ENCODE data around the gene SIX4.
"Not testable (repeated sequence)": the region's sequence is repeated elsewhere in the genome, so short reads cannot be mapped to it uniquely, and the experiment has no call there.

The SIX4 gene

GRCh38 chr14:60723907-60724618 lies at the start of gene SIX4:
SIX4 (minus strand) TSS chr14:60724351; CDS start chr14:60724074, 277 bp downstream.
- DNase-seq (ENCODE audit: insufficient read length, low spot score) (peak; percentile 99), FAIRE-seq (peak; percentile 100)

- FAIRE-seq (no peak), DNase-seq (ENCODE audit: insufficient read length, low spot score) (no peak)
Observed at GRCh38 chr14:60773558-60773957, 49.4 kb upstream of the SIX4 start.

DNA sequence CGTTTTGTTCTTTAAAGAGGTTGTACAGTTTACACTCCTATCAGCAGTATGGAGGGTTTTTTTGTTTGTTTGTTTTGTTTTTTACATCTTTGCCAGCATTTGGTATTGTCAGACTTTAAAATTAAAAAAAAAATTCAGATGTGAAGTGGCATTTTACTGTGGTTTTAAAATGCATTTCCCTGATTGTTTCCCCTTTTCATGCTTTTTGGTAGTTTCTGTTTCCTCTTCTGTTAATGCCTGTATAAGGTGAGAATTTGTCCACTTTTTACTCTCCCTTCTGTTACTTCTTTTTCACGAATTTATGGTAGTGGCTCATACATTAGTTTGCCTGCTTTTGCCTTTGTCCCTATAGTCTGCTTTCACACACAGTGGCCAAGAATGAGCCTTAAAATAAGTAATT lies 47.0 kb upstream of the SIX4 start:
- DNase-seq (ENCODE audit: insufficient read length, low spot score) (no peak), FAIRE-seq (peak; percentile 82)

GRCh38 chr14:60768602-60769001 lies 44.5 kb upstream of the SIX4 start:
- FAIRE-seq = peak; percentile 89
- DNase-seq (ENCODE audit: insufficient read length, low spot score) = no peak

DNA sequence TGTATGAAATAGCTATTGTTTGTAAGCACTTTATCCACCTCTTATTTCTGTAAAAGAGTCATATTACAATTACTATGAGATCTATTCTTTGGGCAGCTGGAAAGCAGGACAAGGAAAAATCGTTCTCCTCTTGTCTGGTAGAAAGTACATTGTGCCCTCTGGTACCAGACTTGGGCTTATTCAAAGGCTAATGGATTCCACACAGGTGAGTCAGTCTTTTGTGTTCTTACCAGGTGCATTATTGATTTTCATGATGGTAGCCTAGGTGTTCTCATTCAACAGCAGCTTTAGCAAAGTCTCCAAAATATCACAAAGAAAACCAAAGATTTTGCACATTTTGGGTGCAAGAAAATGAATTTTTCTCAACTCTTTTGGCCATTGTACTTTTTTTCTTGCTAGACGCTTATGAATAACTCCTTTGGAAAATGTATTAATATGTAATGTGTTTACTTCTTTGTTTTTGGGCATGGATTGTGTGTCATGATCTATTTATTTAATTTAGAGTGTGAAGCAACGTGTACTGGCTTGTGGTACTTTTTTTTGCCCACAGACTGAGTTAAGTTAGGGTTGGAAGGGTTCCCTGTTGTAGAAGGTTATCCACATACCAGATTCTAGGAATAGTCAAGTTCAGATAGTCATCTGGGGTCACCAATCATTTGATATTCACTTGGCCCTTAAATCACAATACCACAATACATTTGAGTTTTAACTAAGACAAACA lies 36.7 kb upstream of the SIX4 start:
- DNase-seq (ENCODE audit: insufficient read length, low spot score) = no peak
- FAIRE-seq = peak; percentile 91

DNA sequence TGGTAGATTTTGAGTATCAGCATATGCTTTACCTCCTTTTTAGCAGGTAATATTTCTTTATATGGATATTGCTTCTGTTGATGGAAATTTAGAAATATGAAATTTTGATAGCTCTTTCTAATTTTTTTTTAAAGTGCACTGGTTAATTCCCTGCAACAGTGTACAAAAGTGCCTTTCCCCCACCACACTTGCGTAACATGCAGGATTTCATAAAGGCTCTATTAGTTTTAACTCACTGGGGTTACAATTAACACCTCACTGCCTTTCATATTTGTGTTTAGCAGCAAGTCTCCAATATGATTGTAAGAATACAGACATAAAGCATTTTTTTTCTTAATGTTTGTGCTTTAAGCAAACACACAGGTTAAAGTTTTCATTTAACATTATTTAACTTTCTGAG lies 36.1 kb upstream of the SIX4 start:
- no peak for FAIRE-seq

DNA sequence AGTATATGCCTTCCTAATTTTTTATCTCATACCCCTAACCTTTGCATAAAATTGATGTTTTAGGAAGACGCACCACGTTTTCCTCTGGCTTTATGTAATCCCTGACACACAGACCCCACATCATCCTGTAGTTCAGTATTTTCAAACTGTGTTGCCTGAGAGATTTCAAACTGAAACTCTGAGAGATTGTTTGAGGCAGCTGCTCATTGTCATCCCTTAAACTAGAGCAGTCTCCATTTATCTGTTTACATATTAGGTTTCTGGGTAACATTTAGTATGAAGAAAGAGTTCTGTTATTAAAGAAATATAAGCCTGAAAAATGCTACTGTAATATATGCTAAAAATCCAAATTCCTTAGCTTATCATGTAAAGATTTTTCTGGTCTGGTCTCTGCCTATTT lies 34.7 kb upstream of the SIX4 start:
- DNase-seq (ENCODE audit: insufficient read length, low spot score) (no peak), FAIRE-seq (no peak)

More for the DNA sequence above, 36.1 kb upstream of the SIX4 start:
- DNase-seq (ENCODE audit: insufficient read length, low spot score) = no peak

GRCh38 chr14:60757567-60758002 lies 33.4 kb upstream of the SIX4 start:
- FAIRE-seq = no peak
- DNase-seq (ENCODE audit: insufficient read length, low spot score) = peak; percentile 69

DNA sequence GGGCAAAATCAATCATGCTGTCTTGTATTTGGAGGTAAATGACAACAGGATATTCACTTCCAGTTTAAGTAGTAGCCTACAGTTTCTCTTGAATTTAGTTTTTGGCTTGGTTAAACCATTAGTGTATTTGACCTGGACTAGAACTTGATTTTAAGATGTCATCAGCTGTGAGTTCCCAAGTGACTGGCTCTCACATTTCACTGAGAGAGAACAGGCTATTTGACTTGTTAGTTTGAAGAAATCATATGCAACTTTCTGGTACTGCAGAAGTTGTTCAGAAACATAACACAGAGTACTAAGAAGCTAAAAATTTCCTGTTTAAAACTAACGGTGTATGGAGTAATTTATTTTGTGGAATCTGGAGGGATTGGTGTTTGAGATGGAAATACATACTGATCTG lies 32.7 kb upstream of the SIX4 start:
- peak; percentile 98 for FAIRE-seq

GRCh38 chr14:60753264-60754119 lies 29.3 kb upstream of the SIX4 start:
- FAIRE-seq (peak; percentile 89), DNase-seq (ENCODE audit: insufficient read length, low spot score) (no peak)

More for the DNA sequence above, 32.7 kb upstream of the SIX4 start:
- DNase-seq (ENCODE audit: insufficient read length, low spot score) = no peak

DNA sequence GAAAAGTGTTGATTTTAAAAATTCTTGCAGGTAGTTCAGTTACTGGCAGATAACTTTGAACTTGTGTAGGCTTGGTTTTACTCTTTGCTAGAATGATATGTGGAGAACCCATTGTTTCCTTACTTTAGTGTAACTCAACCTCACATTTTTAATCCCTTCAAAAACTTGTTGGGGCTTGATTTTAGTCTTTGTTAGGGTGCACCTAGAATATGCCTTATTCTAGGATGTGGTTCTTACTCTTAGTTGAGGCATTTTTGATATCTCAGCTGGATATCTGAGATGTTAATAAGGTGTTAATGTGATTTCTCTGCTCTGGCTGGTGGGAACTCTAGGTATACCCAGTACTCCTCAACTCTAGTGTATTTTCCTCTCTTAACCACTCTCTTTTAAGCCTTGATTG lies 20.4 kb upstream of the SIX4 start:
- no peak for FAIRE-seq

GRCh38 chr14:60738843-60739508 lies 14.8 kb upstream of the SIX4 start:
- peak; percentile 88 for FAIRE-seq
- DNase-seq (ENCODE audit: insufficient read length, low spot score) = no peak

More for the DNA sequence above, 20.4 kb upstream of the SIX4 start:
- DNase-seq (ENCODE audit: insufficient read length, low spot score) = no peak

DNA sequence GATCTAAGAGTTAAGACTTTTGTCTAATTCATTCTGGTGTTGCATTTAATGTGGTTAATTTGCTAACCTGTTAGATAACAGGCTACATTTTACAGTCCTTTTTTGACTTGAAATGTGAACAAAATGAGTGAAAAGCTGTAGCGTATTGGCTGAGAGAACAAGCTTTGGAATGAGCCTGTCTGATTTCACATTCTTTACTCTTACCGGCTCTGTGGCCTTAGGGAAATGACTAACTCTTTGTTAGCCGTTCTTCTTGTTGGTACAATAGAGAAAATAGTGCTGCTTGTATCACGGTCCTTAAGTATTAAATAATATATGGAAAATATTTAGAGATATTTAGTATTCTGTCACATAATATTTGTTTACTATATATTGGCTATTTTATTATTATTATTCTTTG lies 12.3 kb upstream of the SIX4 start:
- FAIRE-seq = peak; percentile 98

DNA sequence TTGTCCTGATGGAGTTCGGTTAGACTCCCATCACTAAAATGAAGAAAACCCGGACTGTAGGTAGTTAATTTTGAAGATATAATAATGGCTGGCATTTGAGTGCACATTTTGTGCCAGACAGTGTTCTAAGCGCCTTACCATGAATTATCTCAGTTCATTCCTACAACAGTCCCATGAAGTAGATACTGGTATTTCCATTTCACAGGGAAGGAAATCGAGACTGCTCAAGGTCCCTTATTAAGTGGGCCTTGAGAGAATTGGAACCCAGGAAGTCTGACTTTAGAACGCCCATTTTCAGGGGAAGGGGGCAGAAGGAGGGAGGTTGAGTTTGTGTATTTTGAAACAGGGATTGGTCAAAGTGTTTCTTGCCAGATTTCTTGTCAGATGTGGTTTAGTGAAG lies 11.3 kb upstream of the SIX4 start:
- DNase-seq (ENCODE audit: insufficient read length, low spot score) (no peak), FAIRE-seq (no peak)

More for the DNA sequence above, 12.3 kb upstream of the SIX4 start:
- peak; percentile 74 for DNase-seq (ENCODE audit: insufficient read length, low spot score)

- DNase-seq (ENCODE audit: insufficient read length, low spot score) = peak; percentile 95
- FAIRE-seq = peak; percentile 99
Observed at GRCh38 chr14:60734465-60735242, 10.5 kb upstream of the SIX4 start, which contains the start of gene MNAT1. MNAT1 (plus strand) TSS chr14:60734761; CDS start chr14:60734863, 102 bp downstream.

DNA sequence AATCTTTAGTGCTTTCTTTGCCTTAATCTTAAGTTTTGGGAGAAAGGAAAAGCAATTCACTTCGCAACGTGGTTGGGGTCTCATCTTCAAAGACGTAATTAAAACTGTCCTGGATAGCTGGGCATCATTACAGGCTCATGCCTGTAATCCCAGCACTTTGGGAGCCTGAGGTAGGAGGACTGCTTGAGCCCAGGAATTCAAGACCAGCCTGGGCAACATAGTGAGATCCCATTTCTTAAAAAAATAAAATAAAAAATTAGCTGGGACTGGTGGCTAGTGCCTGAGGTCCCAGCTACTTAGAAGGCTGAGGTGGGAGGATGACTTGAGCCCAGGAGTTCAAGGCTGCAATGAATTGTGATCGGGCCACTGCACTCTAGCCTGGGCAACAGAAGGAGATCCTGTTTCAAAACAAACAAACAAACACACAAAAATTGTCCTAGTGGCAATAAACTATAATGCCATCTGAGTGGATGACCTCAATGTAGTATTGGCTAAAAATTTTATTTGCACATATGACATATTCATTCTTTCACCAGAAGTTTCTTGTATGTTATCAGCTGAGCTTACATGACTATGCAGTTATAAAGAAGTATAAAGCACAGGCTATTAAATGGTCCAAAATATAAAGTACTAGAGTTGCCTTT lies 8.8 kb upstream of the SIX4 start:
- no peak for FAIRE-seq
- DNase-seq (ENCODE audit: insufficient read length, low spot score) = no peak

- FAIRE-seq = peak; percentile 75
- DNase-seq (ENCODE audit: insufficient read length, low spot score) = not testable (repeated sequence)
Observed at GRCh38 chr14:60731291-60731690, 7.1 kb upstream of the SIX4 start.

DNA sequence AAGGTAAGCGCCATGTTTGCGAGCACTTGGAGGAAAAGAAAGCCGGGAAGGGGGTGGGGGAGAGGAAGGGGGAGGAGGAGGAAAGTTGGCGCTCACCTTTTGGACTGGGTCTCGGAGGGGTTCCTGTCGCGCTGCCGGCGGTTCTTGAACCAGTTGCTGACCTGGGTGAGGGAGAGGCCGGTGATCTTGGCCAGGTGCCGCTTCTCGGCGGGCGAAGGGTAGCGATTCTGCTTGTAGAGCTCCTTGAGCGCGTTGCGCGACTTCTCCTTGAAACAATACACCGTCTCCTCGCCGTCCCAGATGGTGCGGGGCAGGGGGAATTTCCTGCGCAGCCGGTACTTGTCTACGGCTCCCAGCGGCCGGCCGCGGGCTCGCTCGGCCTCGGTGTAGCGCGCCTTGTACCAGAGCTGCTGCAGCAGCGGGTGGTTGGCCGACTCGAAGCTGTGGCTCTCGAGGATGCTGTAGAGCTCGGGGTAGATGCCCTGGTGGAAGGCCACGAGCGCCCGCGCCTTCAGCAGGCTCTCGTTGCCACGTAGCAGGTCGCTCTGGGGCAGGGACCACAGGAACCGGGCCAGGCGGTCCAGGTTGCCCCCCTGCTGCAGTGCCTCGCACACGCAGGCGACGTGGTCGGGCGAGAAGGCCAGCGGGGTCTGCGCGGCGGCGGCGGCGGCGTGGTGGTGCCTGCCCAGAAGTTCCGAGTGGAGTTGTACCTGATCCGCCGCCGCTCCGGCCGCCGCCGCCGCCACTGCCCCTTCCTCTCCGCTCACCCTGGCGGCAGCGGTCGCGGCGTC lies 840 bp downstream of the SIX4 start:
- FAIRE-seq = no peak
- DNase-seq (ENCODE audit: insufficient read length, low spot score) = peak; percentile 57

Measured in HTR-8/SVneo (cell line).